ENCODE measurements around the gene SCCPDH.

Gene SCCPDH

DNA sequence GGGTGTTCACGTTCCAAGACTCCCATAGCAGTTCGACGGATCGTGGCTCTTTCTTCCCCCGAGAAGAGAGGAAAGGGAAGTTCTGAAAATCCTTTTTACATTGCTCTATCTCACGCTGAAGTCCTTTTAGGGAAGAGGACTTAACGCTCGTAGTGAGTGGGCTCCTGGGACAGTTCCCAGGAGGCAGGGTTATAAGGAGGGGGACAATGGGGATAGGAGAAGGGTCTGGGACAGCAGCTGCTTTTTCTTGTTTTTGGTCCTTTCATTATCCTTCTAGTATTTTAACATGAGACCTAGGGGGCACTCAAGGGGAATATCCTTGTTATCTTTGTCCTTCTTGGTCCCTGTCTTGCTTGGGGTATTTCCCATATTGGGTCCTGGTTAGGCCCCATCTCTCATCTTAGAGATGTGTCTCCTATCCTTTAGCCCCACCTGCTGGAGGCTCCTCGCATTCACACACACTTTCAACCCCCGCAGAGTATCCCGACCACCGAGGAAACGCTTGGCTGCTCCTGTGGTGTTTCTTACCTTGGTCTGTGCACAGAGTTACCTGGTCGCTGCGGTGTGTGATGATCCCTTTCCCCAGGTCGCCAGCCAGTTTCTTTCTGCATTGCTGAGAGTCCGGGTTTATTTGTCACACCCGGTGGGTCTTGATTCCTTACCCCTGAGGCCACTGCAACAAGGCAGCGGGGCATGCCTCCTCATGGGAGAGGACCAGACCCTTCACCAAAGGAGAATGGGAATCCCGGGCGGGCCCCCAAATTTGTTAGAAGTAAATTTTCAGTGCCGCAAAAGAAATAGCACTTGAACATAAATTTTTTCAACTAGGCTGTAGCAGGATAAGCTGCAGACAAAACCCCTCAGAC, 29.7 kb downstream of the SCCPDH start:
- DNase-seq = peak; percentile 34

DNA sequence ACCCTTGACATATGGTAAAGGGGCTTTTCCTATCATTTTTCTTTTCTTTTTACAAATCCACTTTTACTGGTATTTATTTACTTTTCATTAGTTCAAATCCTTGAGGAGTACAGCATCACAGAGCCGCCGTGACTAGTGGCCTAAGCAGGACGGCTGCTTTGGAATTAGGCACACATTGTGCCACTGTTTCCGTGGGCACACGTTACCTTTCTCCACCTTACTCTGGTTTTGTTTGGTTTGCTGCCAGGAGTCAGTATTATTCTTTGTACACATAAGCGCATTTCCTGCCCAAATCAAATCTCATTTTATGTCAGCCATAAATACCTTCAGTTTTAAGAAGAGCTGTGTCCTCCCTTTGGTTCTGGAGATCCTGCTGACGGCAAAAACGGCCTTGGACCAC, 31.2 kb downstream of the SCCPDH start:
- DNase-seq = no peak

DNA sequence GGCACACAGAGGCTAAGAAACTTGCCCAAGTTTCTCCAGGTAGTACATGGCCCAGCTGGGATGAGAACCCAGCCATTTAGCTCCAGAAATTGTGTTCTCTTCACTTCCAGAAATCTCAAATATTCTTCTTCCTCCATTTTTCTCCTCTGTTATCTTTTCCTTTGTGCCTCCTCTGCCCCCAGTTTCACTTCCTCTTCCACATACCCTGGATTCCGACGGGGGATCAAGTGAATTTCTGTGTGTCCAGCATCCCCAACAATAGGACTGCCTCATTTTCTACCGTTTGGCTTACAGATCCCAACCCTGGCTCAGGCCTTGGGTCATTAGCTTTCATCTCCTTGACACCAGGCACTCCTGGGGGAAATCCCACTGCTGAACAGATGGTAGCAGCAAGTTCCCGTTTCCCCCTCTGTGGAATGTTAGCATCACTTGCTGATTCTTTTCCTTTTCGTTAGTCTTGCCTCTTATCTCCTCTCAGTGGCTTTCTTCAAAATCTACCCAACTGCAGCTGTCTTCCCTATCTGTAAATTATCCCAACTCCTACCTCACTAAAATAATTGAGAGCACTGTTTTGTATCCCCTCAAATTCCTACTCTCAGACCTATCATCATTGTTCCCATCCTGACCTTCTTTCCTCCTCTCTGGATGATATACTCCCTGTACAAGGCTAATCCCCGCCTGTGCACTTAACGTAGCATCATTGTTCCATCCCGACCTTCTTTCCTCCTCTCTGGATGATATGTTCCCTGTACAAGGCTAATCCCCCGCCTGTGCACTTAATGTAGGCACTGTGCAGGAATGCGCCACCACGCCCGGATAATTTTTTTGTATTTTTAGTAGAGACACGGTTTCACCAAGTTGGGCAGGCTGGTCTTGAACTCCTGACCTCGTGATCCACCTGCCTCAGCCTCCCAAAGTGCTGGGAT, 36.5 kb downstream of the SCCPDH start:
- DNase-seq = no peak

DNA sequence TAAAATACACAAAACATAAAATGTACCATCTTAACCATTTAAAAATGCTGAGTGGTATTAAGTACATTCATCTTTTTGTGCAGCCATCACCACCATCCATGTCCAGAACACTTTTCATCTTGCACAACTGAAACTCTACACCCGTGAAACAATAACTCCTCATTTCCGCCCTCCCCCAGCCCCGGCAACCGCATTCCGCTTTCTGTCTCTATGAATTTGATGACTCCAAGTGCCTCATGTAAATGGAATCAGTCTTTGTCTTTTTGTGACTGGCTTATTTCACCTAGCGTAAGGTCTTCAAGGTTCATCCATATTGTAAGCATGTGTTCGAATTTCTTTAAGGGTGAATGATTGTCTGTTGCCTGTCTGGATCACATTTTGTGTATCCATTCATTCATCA, 37.2 kb downstream of the SCCPDH start:
- no peak for DNase-seq

DNA sequence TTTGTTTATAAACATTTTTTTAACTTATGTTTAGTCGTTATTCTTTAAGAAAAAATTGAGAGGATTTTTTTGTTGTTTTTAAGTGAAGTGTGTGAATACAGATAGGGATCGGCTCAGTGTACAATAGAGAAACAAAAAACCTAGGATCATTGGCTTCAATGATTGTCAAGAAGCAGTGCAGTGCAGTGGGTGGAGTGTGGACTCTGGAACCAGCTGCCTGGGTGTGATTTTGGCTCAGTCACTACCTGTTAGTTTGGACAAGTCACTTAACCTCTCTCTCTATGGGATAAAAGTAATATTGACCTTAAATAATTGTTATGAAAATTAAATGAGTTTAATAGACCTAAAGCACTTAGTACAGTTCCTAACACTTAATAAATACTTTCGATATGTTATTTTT, 41.3 kb downstream of the SCCPDH start:
- DNase-seq = no peak

DNA sequence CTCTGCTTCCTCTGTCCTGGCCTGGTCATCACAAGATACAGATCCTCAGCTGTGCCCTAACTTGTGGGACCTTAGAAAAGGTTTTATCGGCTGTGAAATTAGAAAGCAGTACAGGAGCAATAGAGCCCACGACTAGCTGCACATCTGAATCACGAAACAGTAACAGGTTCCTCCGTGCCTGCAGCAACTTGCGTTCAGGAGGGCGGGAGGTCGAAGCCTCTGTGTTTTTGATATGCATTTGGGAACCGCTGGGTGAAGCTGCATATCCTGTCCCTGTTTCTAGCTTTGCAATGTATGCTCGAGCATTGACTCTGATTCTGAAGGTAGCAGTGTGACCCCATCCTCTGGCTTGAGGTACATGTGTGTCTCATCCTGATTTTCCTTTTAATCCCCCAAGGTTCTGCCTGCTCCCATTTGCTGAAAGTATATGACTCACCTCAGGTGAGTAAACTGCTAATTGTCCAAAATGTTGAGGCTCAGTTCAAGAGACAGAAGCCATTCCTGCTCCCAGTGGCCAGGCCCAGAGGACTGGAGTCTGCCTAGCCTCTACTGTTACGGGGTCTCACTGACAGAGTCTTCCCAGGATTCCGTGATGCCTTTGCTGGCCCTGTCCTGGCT, 44.3 kb downstream of the SCCPDH start:
- no peak for DNase-seq

DNA sequence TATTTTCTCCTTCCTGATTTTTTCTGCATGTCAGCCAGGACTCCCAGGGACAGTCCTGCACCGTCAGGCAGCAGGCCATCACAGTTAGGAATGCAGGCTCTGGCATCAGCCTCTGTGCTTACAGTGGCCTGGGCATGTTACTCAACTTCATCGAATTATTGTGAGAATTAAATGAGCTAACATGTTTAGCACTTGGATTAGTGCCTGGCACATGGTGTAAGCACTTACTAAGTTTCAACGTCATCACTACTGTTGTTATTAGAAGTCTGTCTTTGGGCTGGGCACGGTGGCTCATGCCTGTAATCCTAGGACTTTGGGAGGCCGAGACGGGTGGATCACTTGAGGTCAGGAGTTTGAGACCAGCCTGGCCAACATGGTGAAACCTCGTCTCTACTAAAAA, 45.1 kb downstream of the SCCPDH start:
- no peak for DNase-seq

DNA sequence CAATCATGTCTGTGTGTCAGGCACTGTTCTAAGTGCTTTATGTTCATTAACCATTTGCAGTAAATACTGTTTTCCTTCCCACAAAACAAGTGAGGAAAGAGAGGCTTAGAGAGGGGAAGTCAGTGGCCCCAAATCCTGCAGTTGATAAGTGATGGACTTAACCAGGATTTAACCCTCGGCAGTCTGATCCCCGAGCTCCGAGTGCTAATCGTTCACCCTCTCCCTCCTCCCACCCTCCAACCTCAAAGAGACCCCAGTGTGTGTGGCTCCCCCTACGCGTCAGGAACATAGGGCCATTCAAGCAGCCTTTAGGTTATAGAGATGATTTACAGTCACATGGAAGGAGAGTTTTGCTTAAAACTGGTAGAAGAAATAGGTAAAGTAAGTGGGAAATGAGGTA, 47.2 kb downstream of the SCCPDH start:
- no peak for DNase-seq

DNA sequence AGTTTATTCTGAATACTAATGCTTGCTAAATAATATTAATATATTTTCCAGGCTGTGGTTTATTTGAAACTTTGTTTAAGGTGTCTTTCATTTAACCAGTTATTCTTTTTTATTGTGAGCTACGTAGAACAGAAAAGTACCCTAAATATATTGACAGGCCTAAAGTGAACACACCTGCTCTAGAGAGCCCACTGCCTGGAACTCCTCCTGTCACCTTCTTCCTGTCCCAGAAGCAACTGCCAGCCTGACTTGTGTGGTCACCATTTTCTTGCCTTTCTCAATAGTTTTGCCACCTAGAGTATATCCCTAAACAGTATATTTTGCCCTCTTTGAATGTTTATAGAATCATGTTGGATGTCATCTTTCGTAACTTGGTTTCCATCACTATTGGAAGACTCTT, 48.5 kb downstream of the SCCPDH start:
- DNase-seq = no peak

DNA sequence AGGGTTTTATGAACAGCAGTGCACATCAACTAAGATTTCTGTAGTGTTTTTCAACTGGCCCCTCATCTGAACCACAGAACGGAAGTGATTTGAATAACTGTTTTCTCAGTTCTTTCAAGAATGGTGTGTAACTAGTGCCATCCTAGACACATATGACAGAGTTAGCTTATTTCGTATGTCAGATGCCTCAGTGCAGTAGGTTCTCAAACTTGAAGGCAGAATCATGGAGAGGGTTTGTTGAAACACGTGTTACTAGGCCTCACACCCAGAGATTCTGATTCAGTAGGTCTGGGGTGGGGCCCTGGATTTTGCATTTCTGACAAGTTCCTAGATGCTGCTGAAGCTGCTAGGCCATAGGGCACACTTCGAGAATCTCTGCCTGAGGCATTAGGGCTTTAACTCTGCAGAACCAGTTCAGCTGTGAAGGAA, 49.0 kb downstream of the SCCPDH start:
- DNase-seq = no peak

DNA sequence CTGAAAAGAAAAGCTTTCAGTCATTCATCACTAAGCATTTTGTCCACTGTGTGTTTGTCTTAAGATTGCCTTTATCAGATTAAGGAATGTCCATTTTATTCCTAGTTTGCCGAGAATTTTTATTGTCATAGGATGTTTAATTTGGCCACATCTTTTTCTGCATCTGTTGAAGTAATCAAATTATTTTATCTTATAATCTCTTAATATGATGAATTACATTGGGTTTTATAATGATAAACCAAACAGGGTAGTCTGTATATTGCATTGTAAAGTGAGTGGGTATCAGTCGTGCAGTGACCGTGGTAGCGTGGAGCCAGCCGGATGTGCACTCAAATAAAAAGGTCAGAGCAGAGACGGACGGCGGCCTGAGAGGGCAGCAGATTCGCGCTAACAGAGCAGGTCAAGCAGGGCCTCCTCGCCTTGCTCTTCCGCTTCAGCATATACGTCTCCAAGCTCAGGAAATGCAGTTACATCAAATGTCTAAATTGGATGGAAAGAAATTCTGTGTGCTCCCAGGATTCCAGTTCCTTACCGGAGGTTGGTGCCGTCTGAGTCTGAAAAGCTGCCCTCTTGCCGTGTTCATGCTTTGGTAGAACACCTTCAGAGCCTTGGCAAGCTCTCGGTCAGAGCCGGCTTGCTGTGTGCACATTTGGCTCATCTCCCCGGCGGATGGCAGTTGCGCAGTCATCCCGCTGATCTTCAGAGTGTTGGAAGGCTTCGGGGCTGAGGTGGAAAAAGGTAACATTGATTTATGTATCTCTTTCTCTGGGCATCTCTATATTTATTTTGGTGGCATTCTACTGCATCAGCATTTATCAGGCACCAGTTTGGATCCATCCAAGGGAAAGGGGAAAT, 51.5 kb downstream of the SCCPDH start:
- DNase-seq = no peak

DNA sequence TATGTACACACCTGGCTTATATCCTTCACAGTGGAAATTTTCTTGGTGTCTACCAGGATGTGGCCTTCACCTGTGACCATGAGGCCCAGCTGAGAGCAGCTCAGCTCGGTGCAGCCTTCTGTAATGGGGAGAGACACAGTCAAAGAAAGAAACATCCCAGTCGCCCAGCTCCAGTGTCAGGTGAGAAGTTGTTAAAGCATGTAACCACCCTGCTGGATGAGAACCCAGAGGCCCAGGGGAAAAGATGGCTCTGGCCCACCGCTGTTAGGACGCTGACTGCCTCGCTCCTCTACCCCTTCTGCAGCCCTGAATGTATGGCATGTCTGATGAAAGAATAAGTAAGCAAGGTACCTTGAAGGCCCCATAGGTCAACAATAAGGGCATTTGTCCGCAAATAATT, 52.7 kb downstream of the SCCPDH start:
- DNase-seq = no peak

DNA sequence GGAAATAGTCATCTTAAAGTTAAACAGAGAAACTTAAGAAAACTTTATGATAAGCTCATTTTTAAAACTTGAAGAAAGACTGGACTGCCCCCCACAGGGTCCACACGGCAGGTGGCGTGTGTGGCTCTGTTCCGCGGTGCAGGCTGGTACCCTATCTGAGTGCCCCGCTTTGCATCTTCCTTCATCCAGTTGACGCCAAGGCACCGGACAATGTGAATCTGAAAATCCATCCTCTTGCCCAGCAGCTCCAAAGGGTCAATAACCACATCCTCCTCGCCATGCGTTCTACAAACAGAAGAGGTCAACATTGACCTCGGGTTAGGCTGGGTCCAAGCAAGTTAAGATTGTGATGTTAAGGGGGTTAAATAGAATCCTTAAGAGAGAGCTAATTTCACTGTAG, 54.5 kb downstream of the SCCPDH start:
- DNase-seq = no peak

DNA sequence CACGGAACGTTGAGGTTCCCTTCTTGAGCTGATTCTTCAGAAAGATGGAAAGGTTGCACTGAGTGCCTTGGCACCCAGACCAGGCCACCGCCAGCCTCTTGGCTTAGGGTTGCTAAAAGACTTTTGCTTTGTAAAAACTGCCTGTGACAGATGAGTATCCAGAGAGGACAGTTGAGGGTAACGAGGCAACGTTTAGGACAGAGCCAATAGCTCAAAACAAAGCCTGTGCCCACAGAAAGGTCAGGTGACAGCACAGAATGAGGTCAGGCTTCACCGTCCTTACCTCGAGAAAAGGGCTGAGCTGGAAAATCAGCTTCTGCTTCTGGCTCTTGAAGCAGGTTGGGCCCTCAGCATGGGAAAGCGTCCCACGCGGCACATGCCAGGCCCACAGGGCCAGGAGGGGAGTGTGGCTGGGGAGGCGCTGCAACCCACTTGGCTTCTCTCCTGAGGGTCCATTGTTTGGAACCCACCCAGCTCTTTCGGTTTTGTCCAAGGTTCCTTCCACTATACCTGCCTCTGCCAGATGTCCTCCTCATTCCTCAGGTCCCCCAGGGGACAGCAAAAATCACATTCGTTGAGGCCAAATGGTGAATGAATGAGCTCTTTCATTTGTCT, 55.5 kb downstream of the SCCPDH start:
- DNase-seq = no peak

DNA sequence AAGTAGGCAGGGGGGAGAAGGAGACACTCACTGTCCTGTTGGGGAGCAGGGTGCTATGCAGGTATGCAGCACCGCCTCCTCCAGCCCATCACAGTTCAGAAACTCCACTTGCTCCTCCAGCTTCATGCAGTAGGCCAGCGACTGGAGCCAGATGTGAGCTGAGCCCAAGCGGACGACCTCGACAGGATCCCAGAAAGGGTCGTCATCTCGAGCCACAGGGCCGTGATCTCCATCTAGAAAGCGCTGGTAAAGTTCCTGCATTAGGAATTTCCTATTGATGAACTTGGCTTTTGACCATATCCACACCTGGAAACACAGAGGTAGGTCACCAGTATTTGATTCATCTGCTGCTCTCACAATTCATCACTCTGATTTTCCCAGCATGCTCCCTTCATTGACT, 56.1 kb downstream of the SCCPDH start:
- DNase-seq = no peak

DNA sequence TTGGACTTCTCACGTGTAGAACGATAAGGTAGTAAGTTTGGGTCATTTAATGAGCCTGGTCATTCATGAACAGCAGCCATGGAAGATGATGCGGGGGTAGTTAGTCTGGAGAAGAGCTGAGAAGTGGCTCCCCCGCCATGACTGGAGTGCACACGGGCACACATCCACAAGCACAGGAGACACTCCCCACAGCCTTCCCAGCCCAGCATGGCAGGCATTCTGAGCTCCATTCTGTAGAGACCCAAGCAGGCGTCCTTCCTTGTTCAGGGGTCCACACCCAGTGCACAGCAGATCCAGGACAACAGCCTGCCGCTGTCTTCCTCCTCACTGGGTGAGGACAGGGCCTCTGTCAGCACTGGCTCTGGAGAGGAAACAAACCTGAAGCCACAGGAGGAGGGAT, 57.0 kb downstream of the SCCPDH start:
- no peak for DNase-seq

DNA sequence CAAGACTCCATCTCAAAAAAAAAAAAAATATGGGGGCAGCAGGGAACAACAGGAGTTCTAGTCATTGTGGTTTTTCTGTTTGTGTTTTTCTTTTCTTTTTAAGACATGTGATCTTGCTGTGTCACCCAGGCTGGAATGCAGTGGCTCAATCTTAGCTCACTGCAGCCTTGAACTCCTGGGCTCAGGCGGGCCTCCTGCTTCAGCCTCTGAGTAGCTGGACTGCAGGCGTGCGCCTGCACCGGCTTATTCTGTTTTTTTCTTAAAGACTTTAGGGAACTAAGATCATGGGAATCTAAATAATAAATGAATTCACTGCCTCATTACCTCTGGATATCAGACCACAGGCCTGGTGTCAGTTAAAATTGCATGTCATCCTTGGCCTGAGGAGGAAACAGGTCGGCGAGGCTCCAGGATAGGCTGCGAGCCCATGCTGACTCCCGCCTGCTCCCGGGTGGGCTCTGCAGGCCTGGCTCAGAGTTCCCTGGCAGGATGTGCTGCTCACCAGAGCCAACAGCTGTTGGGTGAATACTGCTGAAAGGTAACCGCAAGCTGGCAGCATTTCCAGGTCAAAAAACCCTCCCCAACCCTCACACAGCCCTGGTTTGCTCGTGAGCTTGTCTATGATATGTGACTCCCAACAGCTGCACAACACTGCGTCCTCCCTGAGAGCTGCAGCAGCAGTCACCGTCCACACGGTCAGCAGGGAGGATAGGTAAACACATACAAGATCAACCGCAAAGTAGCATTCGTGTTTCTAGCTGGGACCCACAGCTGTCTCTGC, 58.1 kb downstream of the SCCPDH start:
- no peak for DNase-seq

DNA sequence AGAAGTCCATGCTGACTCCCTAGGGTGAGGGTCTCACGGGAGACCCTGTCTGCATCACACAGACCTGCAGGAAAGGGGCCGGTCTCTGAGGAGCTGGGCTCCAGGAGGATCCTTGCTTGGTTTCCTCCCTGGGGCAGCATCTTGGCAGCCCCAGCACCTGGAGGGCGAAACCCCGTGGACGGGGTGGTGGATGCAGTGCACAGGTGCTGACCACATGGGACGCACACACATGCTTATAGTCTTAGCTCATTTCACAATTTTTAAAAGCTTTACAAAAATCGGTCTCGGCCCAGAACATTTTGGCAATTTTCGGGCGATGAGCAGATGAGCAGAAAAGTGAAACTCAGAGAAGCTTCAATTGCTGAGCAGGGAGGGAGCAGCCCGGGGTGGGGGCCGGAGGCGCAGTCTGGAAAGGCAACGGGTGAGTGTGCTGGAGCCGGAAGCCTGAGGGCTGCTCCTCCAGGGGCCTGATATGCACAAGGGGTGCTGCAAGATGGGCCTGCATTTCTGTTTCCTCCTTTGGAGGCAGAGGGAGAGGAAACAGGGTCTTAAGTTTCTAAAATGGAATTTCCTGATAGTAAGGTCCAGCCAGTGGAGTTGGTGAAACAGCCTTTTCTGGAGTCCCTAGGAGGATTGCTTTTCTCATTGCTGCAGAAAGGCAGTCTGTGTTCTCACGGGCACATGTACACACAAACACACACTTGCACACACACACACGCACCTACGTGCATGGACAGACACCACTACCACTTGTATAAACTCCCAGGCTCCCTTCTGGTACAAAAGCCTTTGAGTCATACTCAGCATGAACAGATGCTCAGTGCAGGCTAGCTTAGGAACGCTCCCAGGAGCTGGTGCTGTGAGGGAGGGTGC, 60.6 kb downstream of the SCCPDH start:
- no peak for DNase-seq

DNA sequence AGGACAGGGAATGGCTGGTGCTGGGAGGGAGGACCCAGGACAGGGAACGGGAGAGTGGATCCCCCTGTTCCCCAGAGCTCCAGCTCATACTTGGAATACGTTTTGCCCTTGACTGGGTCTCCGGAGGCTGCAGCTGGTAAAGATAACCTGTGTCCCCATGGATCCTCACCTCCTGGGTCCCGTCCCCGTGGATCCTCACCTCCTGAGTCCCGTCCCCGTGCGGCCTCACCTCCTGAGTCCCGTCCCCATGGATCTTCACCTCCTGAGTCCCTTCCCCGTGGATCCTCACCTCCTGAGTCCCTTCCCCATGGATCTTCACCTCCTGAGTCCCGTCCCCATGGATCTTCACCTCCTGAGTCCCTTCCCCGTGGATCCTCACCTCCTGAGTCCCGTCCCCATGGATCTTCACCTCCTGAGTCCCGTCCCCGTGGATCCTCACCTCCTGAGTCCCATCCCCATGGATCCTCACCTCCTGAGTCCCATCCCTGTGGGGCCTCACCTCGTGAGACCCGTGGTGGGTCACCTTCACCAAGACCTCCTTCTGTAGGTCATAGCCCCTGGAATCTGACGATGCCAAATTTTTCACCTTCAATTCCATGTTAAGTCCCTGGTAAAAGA, 61.4 kb downstream of the SCCPDH start:
- DNase-seq = no peak

Data from NCI-H1105 (cell line).